GM21619 (cell line): ENCODE results near the gene CATSPERZ.
"Not testable (repeated sequence)": the region's sequence is repeated elsewhere in the genome, so short reads cannot be mapped to it uniquely, and the experiment has no call there.

Source experiments
- ATAC-seq: cut with Tn5 transposase; IDR thresholded peaks from one replicate; pipeline ENCODE4 v1.9.1; 2021; ENCODE audit not compliant: unreplicated experiment

CATSPERZ gene

DNA sequence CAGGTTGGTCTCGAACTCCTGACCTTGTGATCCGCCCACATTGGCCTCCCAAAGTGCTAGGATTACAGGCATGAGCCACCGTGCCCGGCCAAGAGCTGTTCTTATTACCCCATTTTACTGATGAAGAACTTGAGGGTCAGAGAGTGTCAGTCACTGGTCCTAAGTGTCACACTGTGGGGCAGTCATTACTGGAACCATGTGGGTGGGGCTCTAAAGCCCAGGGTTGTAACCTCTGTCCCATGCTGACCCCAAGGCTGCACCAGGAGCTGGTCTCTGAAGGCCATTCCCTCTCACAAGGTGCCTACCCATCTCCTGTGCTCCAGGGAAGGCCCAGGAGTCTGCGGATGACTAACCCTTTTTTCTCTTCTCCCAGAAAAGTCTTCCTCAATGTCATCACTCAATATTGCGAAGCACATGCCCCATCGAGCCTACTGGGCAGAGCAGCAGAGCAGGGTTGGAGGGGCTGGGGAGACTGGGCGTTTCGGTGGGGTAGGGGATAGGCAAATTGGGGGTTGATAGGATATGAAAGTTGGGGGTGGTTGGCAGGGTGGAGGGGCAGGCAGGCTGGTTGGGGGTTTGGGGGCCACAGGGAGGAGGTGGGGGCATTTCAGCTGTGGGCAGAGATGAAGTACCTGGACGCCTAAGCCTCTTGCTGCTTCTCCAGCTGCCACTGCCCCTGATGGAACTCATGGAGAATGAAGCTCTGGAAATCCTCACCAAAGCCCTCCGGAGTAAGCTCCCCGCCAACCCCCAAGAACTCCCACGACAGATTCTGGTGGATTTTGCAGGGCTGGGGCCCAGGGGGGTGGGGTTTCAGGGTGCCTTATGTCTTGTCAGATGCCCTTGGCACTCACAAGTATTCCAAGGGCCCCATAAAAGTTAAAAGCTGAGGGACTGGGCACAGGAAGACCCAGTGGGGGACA, 3.2 kb downstream of the CATSPERZ start:
- ATAC-seq = no peak

DNA sequence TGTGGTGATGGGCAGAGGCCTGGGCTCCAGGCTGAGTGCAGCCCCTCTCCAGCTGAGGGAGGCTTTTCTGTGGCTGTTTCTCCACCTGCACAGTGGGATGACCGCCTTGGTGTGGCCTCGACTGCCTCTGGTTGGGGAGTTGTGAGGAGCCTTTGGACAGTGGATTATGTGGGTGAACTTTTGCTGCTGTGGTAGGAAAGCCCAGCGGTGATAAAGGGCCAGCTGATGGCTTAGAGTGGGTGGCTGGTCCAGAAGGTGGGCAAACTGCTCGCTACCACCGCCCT, 3.8 kb downstream of the CATSPERZ start:
- ATAC-seq = no peak

DNA sequence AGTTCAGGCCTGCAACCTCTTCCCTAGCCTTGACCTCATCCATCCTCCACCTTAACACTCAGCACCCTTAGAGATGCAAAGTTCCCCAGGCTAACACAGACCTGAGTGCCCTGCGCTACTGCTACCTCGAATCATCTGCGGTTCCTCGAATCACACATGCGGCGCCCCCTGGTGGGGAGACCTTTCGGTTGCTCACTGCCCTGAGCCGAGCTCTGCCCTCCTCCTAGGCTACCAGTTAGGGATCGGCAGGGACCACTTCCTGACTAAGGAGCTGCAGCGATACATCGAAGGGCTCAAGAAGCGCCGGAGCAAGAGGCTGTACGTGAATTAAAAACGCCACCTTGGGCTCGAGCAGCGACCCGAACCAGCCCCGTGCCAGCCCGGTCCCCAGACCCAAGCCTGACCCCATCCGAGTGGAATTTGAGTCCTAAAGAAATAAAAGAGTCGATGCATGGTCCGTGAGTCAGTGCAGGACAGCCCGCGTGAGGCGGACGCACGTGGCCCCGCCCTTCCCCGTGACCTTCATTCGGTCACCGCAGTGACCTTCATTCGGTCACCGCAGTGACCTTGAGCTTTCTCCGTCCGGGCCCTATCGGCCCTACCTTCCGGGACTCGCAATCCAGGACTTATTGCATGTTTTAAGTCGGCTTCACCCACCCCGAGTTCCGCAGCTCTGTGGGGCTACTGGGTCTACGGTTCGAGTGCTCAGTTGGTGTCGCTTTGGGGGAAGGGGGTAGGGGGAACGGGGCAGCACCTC, 4.3 kb downstream of the CATSPERZ start:
- peak; percentile 17 for ATAC-seq

DNA sequence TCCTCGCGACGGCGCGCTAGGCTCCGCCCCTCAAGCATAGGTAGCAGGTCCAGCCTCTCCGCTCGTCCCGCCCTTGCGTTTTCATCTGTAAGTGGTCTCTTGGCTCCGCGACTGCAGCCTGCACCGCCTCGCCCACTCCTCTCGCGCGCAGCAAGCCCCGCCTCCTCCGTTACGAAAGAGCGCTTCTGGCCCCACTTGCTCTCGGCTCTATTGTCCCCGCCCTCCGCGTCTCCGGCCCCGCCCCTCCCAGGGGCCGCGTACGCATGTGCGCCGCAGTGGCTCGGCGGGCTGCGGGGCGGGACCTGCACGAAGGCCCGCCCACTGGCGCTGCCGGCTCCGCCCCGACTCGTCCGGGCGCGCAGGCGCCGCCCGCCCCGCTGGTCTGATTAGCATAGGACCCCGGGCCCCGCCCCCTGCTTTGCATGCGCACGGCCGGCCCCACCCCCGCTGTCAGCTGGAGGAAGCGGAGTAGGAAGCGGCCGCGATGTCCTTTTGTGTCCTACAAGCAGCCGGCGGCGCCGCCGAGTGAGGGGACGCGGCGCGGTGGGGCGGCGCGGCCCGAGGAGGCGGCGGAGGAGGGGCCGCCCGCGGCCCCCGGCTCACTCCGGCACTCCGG, 5.0 kb downstream of the CATSPERZ start, which contains the start of gene ESRRA:
Gene ESRRA, plus strand, starts transcription at position 450 of the 616 bp plus-strand sequence. CDS start 1,656 bp downstream, outside the sequence.
- ATAC-seq = peak; percentile 54

DNA sequence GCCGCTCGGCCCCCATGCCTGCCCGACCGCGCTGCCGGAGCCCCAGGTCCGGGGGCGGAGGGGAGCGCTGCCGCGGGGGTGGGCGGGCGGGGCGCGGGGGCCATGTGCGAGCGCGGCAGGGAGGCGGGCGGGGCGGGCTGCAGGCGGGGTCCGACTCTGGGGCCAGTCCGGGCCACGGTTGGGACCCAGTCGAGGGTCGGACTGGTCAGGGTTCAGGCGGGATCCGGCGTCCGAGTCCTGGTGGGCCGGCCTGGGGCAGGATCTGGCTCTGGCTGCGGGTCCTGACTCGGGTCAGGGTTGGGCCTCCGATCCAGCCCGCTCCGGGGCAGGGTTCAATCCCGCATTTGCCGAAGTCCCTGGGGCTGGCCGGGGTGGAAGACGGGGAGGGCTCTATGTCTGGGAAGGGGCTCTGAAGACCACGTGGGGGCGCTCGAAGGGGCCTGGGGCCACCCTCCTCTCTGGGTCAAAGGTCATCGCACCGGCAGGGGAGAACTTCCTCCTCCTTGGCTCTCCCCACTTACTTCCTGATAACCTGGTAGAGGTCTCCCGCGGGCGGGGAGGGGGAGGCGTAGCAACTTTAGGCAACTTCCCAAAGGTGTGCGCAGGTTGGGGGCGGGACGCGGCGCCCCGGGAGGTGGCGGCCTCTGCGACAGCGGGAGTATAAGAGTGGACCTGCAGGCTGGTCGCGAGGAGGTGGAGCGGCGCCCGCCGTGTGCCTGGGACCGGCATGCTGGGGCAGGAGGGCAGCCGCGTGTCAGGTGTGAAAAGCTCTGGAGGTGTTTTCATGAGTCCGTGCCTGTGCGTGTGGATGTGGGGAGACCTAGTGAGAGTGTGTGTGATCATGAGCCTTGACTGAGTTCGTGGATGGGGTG, 5.8 kb downstream of the CATSPERZ start:
- peak; percentile 28 for ATAC-seq

DNA sequence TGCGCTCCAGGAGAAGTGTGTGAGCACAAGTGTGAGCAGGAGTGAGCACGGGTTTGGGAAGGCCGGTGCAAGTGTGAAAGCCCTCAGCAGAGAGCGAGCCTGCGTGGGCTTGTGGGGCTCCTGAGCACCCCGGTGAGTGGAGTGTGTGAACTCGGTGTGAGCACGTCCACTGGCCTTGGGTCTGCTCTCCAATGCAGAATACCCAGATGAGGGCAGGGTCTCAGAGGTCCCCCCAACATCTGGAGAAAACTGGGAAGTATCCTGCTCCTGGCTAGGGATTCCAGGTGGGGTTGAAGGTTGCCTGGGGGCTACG, 6.4 kb downstream of the CATSPERZ start:
- ATAC-seq = no peak

DNA sequence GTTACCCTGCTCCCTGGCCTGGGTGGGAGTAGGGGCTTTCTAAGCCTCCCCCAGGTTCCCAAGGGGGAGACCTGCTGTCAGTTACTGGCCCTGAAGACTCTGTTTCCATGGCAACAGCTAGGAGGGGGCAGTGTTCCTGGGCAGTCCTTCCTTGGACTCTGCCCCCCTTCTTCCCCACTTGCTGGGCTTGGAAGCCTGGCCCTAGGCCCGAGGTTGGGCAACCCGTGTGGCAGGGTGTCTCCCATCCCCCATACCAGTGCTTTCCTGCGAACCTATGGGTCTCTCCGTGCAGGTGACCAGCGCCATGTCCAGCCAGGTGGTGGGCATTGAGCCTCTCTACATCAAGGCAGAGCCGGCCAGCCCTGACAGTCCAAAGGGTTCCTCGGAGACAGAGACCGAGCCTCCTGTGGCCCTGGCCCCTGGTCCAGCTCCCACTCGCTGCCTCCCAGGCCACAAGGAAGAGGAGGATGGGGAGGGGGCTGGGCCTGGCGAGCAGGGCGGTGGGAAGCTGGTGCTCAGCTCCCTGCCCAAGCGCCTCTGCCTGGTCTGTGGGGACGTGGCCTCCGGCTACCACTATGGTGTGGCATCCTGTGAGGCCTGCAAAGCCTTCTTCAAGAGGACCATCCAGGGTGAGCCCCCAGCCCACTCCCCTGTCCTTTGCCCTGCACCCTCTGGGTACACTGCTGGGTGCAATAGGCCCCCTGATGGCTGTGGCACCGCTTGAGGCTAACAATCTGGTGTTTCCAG, 6.9 kb downstream of the CATSPERZ start:
- ATAC-seq = no peak

DNA sequence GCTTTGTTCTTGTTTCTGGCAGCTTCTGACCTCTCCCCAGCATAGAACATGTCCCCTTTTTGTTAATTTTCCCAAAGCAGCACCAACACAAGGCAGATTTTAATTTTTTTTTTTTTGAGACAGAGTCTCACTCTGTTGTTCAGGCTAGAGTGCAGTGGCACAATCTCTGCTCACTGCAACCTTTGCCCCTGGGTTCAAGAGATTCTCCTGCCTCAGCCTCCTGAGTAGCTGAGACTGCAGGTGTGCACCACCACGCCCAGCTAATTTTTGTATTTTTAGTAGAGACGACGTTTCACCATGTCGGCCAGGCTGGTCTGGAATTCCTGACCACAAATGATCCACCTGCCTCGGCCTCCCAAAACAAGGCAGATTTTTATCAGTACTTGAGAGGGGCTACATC, 7.6 kb downstream of the CATSPERZ start:
- ATAC-seq = not testable (repeated sequence)

DNA sequence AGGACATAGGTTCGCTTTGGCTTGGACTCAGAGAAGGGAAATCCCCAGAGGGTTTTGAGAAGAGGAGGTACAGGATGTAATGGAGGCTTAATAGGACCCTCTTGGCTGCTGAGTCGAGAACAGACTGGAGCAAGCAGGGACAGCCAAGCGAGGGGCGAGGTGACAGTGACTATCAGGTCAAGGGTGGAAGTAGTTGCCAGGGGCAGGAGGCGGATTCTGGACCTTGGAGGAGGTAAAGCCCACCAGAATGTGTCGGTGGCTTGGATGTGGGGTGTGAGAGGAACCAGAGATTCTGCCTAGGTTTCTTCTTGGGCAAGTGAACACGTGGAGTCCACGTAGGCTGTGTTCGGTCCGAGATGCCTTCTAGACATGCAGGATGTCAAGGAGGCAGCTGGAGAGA, 12.8 kb downstream of the CATSPERZ start:
- no peak for ATAC-seq

DNA sequence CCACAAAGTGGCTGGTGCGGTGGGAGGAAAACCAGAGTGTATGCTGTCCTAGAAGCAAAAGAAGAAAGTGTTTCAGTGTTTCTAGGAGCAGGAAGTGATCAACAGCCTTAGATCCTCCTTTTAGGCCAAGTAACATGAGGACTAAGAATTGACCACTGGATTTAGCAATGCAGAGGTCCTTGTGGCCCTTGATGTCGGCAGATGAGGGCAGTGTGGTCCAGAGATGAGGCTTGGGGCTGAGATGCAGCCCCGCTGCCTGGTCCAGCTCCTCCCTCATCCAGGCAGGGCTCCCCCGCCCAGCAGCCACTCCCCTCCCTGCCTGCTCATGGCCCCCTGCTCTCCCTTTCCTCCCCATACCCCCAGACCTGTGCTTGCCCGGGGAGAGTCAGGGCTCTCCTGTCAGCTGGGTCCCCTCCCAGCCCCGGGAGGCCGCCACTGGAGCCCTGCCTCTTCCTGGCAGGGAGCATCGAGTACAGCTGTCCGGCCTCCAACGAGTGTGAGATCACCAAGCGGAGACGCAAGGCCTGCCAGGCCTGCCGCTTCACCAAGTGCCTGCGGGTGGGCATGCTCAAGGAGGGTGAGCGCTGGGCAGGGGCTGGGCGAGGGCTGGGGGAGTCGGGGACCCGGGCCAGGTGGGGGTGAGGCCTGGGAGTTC, 13.5 kb downstream of the CATSPERZ start:
- no peak for ATAC-seq

DNA sequence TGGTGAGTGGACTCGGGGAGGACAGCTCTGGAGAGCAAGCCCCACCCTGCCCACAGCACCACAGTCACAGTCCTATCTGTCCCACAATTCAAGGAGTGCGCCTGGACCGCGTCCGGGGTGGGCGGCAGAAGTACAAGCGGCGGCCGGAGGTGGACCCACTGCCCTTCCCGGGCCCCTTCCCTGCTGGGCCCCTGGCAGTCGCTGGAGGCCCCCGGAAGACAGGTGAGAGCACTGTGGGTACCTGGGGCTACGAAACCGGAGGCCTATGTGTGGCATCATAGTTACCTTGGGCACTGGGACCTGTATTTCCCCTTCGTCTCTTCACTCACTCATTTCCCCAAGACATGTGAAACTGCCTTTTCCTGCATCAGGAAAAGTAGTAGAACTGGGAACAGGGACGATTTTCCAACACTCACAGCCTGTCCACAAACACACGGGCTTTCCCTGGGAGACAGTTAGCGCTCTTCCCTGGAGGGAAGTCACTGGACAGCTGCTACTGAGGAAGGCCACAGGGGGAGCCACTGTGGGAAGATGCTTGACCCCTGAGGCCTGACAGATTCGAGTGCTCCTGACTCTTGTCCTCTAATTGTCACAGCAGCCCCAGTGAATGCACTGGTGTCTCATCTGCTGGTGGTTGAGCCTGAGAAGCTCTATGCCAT, 14.1 kb downstream of the CATSPERZ start:
- ATAC-seq = no peak

DNA sequence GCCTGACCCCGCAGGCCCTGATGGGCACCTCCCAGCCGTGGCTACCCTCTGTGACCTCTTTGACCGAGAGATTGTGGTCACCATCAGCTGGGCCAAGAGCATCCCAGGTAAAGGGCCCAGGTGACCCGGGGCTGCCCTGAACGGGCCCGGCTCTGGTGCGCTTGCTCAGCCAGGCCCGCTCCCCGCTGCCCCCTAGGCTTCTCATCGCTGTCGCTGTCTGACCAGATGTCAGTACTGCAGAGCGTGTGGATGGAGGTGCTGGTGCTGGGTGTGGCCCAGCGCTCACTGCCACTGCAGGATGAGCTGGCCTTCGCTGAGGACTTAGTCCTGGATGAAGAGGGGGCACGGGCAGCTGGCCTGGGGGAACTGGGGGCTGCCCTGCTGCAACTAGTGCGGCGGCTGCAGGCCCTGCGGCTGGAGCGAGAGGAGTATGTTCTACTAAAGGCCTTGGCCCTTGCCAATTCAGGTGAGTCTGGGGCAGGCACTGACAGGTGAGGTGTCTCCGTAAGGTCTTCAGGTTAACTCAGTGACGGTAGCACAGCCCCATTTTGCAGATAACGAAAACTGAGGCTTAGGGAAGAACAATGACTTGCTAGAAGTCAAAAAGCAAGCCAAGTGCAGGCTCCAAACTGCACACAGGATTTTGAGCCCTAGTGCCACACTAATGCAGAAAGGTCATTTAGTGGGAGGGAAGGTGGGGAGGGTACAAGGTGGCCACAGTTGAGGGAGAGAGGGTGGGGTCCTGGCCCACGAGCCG, 14.8 kb downstream of the CATSPERZ start:
- ATAC-seq = no peak

DNA sequence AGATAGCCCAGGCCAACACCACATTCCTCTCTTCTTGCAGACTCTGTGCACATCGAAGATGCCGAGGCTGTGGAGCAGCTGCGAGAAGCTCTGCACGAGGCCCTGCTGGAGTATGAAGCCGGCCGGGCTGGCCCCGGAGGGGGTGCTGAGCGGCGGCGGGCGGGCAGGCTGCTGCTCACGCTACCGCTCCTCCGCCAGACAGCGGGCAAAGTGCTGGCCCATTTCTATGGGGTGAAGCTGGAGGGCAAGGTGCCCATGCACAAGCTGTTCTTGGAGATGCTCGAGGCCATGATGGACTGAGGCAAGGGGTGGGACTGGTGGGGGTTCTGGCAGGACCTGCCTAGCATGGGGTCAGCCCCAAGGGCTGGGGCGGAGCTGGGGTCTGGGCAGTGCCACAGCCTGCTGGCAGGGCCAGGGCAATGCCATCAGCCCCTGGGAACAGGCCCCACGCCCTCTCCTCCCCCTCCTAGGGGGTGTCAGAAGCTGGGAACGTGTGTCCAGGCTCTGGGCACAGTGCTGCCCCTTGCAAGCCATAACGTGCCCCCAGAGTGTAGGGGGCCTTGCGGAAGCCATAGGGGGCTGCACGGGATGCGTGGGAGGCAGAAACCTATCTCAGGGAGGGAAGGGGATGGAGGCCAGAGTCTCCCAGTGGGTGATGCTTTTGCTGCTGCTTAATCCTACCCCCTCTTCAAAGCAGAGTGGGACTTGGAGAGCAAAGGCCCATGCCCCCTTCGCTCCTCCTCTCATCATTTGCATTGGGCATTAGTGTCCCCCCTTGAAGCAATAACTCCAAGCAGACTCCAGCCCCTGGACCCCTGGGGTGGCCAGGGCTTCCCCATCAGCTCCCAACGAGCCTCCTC, 15.7 kb downstream of the CATSPERZ start:
- not testable (repeated sequence) for ATAC-seq

DNA sequence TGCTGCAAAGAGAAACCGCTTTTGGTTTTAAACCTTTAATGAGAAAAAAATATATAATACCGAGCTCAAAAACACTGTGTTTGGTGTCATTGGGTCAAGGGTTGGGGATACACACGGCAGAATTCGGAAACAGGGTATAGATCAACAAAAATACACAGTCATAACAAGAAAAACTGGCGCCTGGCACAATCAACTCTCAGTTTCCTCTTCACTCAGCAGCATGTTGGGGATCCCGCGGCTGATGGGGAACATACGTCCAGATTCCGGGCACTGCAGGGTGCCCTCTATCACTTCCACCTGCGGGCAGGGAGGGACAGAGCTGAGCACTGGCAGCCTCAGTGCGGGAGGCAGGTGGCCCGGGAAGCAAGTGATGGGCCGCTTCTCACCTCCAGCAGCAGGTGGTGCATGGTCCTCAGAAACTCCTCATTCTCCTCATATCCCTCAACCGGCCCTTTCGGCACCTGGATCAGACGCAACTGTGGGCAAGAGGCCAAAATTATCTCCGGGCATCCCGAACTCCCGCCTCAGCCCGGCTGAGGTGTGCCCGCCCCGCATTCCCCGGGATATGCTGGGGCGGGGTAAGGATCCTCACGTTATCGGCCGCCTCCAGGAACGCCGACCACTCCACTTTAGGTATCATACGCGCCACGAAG, 16.6 kb downstream of the CATSPERZ start:
- peak; percentile 2 for ATAC-seq

DNA sequence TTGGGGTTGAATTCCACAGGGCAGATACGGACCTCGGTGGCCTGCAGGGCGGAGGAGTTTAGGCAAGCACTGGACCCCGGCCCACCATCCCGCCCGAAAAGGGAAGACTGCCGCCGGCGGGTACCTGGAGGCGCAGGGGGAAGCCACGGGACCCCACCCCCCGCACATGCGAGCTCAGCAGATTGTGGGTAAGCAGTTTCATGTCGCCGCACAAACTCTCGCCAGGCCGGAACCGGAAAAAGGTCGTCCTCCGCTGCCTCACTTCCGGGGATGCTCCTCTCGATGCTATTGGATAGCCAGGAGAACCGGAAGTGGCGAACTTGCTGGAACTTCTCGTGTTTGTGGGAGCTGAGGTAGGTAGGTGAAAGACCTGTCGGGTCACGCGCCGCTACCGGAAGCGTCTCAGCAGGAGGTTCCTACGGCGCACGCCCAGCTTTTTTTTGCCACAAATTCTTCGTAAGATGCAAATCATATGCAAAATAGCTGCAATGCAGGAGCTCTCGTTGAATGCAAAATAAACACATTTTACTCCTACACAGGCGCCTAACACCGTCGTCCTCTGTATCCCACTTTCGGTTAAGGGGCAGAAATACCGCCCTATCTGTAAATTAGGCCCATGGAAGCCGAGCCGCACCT, 17.3 kb downstream of the CATSPERZ start, which contains the start of gene TRMT112:
Gene TRMT112, minus strand, starts transcription at position 235 of the 636 bp plus-strand sequence. Its CDS starts 33 bp downstream, at position 202.
- peak; percentile 53 for ATAC-seq

DNA sequence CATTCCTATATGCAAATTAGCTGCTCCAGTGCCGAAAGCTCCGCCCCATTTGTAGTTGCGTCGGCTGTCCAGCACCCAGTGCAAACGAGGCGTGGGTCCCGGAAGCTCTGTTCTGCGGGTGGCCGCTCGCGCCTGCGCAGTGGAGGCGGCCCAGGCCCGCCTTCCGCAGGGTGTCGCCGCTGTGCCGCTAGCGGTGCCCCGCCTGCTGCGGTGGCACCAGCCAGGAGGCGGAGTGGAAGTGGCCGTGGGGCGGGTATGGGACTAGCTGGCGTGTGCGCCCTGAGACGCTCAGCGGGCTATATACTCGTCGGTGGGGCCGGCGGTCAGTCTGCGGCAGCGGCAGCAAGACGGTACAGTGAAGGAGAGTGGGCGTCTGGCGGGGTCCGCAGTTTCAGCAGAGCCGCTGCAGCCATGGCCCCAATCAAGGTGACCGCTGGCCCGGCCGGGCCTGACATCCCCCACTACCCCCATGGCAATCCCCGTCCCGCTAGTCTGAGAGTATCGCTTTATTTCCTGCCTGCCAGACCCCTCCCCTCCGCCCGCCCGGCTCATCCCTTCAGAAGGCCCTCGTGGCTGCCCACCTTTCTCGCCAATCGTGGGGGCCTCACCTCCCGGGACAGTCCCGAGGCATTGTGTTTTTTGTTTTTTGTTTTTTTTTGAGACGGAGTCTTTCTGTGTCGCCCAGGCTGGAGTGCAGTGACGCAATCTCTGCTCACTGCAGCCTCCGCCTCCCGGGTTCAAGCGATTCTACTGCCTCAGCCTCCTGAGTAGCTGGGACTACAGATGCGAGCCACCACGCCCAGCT, 18.0 kb downstream of the CATSPERZ start, which contains the start of gene PRDX5:
Gene PRDX5, plus strand, starts transcription at position 161 of the 805 bp plus-strand sequence. Its CDS starts 95 bp downstream, at position 256.
- peak; percentile 55 for ATAC-seq
